RKO (cell line): ENCODE data around the gene SCAF4.
"Not testable (repeated sequence)": the region's sequence is repeated elsewhere in the genome, so short reads cannot be mapped to it uniquely, and the experiment has no call there.

Experiments
- DNase-seq: peaks from one replicate; pipeline ENCODE4 v3.0.0-alpha.2; 2016; ENCODE audit warnings: low spot score

SCAF4 gene, protein sequence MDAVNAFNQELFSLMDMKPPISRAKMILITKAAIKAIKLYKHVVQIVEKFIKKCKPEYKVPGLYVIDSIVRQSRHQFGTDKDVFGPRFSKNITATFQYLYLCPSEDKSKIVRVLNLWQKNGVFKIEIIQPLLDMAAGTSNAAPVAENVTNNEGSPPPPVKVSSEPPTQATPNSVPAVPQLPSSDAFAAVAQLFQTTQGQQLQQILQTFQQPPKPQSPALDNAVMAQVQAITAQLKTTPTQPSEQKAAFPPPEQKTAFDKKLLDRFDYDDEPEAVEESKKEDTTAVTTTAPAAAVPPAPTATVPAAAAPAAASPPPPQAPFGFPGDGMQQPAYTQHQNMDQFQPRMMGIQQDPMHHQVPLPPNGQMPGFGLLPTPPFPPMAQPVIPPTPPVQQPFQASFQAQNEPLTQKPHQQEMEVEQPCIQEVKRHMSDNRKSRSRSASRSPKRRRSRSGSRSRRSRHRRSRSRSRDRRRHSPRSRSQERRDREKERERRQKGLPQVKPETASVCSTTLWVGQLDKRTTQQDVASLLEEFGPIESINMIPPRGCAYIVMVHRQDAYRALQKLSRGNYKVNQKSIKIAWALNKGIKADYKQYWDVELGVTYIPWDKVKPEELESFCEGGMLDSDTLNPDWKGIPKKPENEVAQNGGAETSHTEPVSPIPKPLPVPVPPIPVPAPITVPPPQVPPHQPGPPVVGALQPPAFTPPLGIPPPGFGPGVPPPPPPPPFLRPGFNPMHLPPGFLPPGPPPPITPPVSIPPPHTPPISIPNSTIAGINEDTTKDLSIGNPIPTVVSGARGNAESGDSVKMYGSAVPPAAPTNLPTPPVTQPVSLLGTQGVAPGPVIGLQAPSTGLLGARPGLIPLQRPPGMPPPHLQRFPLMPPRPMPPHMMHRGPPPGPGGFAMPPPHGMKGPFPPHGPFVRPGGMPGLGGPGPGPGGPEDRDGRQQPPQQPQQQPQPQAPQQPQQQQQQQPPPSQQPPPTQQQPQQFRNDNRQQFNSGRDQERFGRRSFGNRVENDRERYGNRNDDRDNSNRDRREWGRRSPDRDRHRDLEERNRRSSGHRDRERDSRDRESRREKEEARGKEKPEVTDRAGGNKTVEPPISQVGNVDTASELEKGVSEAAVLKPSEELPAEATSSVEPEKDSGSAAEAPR

DNA sequence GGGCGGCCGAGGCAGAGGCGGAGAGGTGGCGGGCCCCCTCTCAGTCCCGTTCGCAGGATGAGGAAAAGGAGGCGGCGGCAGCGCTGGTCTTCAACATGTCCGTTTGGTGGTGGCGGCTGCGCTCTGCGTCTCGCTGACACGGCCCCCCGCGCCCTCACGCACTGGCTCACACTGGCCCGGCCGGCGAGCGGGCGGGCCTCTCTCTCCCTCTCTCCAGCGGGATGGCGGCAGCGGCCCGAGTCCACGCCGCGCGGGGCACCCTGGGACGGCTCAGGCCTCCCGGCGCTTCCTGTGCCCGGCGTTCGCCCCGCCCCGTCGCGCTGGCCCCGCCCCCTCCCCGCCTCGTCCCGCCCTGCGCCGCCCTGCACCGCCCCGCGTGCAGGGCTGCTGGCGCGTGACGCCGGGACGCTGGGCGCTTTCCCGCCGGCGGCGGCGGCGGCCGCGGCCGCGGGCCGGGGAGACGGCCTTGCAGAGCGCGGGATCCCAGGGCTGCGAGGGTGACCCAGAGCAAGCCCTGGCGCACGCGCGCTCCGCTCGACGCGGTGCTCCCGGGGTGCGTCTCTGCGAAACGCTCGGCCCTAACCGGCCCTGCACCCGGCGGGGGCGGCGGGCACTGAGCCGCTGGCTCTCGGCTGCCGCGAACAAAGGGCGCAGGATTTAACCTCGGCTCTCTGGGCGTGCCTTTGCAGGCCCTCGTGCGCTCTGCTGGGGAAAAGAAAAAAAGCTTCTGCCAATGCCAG, at the start of gene SCAF4:
SCAF4 (minus strand) TSS at position 262 of the 740 bp plus-strand sequence. CDS start 426 bp downstream, outside the sequence.
- peak; percentile 87 for DNase-seq

DNA sequence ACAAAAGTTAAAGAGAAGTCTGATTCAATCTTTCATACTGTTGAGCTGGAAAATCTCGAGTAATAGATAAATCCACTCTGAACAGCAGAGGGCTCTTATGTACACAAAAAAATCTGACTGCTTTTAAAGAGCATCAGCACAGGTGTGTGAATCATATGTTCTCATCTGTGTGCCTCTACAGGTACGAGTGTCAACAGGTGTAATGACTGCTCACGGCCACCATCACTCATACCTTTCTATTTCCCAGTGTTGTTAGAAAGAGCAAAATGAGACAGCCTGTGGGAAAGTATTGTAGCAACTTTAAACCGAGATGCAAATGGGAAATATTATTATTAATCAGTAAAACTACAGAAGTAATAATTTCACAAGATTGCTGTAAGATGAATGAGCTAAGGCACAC, 49.0 kb upstream of the SCAF4 start:
- DNase-seq: peak; percentile 34

DNA sequence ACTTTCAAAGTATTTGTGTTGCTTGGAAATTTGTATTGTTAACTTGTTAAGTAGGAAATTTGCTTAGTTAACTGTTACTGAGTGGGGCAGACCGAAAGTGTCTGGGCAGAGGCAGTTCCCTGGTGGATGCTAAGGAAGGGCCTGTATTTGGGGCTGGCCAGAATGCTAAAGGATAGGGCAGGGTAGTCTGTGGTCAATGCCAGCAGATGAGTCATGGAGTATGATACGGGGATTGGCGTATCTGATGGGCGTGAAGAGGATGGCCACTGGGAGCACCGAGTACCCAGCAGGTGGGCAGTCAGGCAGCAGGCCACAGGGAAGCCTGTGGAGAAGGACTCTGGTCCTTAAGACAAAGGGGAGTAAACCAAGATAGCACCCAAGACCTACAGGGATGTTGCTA, 46.6 kb upstream of the SCAF4 start:
- no peak for DNase-seq

DNA sequence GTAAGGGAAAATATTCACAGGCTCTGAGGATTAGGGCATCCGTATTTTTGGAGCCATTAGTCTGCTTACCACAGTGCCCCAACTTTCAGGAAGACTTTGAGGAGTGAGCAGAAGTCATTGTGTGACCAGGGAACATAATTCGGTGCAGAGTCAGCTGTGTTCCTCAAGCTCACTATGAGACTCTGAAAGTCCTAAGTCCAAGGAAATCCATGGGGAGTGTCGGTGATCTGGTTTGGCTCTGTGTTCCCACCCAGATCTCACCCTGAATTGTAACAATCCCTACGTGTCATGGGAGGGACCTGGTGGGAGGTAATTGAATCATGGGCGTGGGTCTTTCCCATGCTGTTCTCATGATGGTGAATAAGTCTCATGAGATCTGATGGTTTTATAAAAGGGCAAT, 45.9 kb upstream of the SCAF4 start:
- no peak for DNase-seq

DNA sequence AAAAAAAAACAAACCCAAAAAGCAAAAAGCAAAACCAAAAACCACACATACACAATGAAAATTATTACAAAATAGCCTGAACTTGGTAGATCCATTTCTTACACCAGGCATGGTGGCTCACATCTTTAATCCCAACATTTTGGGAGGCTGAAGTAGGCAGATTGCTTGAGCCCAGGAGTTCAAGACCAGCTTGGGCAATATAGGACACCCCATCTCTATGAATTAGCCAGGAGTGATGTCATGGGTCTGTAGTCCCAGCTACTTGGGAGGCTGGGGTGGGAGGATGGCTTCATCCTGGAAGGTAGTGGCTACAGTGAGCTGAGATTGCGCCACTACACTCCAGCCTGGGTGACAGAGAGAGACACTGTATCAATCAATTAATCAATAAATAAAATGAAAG, 42.1 kb upstream of the SCAF4 start:
- DNase-seq: no peak

DNA sequence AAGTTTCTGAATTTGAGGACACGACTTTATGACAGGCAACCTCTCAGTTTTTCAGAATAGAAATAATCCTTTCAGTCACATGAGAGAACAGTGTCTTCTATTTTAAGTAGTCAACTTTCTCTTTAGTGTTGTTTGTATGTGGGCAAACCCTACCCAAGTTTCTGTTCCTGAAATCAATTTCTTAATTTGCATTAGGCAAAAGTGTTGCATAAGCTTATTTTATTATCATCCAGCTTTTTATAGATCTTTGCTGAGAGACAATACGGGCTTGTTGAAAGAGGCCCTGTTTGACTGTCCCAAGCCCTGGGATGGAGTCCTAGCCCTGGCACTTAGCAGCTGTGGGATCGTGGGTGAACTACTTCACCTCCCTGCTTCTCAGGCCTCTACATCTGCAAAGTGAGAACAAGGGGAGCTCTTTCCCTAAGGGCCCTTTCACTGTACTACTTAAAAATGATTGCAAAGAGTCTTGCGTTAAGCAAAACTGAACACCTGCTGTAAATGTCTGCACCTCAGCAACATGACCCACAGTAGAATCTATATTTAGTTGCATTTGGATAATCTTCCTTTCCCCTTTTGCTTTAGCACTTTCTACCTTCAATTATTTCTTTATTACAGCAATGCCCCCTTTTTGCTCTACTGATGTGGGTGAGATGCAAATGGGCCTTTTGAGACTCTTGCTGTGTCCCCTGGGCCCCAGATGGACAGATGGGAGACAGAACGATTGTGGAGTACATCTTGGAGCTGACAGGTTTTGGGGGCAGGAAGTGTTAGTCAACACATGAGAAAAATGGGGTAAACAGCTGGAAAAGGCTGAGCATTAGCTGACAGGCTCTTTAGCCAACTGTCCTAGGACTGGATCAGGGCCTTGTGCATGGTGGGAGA, 41.0 kb upstream of the SCAF4 start:
- DNase-seq: no peak

DNA sequence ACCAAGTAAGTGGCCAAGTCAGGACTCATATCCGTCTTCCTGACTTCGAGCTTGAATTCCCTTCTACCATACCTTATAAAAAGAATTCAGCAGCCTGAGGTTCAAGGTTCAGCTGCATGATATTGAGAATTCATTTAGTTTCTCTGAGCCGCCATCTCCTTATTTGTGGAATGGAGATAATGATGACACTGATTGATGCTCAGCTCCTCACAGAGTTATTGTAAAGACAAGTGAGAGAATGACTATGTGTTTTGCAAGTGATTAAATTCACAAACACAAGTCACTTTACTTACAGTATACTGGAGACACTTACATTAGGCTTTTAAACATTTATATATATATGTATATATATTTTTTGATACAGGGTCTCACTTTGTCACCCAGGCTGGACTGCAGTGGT, 39.8 kb upstream of the SCAF4 start:
- no peak for DNase-seq

DNA sequence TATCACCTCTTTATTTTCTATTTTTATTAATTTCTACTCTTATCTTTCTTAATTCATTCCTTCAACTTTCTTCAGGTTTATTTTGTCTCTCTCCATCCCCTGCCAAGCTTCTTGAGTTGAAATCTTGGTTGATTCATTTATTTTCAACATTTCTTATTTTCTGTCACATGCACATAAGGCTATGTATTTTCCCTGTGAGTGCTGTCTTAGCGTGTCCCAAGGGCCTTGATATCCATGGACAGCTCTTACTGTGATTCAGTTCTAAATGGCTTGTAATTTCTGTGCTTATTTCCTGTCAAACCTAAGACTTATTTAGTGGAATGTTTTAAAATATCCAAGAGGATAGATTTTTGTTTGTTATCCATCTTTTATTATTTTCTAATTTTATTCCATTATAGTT, 36.8 kb upstream of the SCAF4 start:
- DNase-seq: no peak

DNA sequence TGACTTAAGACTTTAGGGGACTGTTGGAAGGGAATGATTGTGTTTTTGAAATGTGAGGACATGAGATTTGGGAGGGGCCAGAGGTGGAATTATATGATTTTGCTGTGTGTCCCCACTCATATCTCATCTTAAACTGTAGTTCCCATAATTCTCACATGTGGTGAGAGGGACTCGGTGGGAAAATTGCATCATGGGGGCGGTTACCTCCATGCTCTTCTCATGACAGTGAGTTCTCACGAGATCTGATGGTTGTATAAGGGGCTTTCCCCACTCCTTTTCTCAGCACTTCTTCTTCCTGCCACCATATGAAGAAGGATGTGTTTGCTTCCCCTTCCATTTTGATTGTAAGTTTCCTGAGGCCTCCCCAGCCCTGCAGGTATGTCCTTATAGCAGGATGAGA, 35.0 kb upstream of the SCAF4 start:
- no peak for DNase-seq

DNA sequence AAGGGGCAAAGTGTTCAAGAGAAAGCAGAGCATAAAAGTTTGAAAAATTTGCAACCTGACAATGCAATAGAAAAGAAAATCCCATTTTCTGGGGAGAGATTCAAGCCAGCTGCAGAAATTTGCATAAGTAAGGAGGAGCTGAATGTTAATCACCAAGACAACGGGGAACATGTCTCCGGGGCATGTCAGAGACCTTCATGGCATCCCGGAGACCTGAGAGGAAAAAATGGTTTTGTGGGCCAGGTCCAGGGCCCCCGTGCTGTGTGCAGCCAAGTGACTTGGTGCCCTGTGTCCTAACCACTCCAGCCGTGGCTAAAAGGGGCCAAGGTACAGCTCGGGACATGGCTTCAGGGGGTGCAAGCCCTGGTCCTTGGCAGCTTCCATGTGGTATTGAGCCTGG, 33.9 kb upstream of the SCAF4 start:
- not testable (repeated sequence) for DNase-seq

DNA sequence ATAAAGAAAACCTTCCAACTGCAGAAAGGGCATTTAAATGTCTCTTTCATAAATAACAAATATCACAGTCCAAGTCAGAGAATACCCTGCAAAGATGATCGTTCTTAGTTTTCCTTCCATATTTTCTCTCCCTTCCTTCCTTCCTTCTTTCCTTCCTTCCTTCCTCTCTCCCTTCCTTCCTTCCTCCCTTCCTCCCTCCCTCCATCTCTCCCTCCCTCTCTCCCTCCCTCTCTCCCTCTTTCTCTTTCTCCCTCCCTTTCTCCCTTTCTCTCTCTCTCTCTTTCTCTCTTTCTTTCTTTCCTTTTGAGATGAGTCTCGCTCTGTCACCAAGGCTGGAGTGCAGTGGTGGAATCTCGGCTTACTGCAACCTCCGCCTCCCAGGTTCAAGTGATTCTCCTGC, 29.0 kb upstream of the SCAF4 start:
- DNase-seq: no peak

DNA sequence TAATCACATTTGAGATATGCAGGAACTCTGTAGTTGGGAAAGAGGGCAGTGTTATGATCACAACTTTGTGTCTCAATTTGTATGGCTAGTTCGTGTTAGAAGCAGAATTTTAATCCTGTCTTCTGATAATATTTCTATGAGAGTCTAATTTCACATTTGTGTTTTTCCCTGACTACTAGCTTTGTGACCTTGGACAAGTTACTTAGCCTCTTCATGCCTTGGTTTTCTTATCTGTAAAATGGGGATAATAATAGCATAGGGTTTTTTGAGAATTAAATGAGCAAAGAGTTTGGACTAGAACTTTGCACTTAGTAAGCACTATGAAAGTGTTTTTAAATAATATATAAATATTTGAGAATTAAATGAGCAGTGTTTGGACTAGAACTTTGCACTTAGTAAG, 24.9 kb upstream of the SCAF4 start:
- no peak for DNase-seq

DNA sequence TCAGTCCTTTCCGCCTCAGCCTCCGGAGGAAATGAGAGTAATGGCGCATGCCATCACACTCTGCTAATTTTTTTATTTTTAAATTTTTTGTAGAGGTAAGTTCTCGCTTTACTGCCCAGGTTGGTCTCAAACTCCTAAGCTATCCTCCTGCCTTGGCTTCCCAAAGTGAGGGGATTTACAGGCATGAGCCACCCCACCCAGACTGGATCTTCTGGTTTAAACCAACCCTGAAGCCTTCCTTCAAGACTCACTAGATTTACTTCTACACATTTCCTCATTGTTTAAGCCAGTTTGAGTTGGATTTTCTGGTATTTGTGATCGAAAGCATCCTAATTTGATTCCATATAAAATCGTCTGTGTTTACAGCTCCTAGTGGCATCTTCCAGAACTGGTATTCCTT, 23.1 kb upstream of the SCAF4 start:
- no peak for DNase-seq

DNA sequence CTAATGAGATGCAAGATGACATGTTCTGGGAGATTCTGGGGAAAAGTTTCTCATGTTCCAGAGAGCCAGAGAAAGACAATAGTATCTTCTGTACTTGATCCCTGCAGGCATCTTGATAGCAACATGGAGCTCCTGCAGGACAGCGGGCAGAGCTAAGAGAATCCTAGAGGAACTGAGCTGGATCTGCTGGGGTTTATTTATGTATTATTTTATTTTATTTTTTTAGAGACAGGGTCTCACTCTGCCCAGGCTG, 22.7 kb upstream of the SCAF4 start:
- DNase-seq: no peak

DNA sequence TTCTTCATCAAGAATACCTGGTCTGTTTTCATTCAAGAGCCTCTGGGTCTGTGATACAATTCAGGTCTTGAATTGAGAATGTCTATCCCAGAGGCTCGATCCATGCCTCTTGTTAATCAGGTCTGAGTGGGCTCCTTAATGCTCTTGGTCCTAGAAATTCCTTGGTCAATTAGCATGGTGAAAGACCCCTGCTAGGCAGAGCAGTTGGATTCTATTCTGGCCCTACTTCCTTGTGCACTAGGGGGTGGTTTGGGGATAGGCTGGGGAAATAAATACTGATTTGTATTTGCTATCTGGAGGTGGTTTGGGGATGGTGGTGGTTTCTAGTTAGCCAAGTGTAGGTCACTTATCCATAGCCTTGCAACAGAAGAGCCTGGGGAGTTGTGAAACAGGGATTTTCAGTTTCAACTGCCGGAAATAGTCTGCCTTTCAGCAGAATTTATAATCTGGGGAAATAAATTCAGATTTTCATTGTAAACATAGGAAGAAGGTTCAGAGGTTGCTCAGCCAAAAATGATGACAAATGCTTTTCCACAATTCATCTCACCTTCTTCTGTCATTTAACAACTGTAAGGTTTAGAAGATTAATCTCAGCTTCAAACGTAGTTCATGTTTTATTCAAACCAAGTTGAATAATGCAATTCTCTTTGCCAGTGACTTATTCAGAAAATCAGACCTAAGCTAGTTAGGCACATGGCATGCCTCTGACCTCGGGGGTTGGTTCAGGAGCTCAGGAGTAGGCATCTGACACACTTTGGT, 22.2 kb upstream of the SCAF4 start:
- DNase-seq: no peak

DNA sequence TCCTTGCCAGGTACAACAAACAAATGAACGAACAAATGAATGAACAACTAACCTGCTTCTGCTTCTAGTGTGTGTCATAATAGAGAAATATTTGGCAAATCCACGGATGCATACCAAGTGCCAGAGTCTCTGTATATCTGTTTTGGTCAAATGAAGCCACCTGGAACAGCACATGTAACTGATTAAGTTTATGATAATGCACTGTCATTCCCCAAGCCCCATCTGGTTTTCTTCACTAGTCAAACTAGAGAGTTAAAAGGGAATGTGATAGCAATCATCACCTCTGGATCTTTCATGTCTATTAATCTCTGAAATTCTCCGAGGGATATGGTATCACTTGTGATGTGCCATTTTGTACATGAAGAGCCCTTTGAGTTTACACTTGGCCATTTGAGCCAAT, 21.0 kb upstream of the SCAF4 start:
- no peak for DNase-seq

DNA sequence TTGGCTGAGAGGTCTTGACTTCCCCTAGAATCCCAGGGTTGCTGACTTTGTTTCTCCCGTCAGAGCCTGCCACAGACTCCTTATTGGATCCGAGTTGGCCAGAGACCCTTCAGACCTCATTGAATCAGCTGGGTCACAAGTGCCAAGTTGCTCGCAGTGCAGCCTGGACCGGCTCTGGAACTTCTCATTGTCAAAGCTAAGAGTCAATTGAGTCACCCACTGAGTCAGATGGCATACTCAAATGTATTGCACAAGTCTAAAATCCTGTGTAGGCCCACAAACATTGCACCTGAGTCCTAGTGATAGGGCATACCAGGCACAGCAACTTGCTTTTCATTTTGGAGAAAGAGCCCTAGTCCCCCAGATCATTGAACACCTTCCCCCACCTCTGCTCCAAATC, 20.4 kb upstream of the SCAF4 start:
- DNase-seq: peak; percentile 79

DNA sequence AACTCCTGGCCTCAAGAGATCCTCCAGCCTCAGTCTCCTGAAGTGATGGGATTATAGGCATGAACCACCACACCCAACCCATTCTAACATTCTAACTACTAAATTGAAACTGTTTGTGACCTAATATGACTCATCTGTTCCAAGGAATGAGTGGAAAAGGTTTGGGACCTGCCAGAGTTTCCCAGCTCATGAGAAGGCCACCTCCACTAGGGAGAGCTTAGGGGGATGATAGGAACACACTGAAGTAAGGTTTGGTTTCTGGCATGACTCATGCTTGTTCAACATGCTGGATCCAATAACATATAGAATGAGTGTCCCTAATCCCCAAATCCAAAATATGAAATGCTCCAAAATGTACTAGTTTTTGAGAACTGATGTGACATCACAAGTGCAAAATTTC, 18.9 kb upstream of the SCAF4 start:
- DNase-seq: peak; percentile 33

DNA sequence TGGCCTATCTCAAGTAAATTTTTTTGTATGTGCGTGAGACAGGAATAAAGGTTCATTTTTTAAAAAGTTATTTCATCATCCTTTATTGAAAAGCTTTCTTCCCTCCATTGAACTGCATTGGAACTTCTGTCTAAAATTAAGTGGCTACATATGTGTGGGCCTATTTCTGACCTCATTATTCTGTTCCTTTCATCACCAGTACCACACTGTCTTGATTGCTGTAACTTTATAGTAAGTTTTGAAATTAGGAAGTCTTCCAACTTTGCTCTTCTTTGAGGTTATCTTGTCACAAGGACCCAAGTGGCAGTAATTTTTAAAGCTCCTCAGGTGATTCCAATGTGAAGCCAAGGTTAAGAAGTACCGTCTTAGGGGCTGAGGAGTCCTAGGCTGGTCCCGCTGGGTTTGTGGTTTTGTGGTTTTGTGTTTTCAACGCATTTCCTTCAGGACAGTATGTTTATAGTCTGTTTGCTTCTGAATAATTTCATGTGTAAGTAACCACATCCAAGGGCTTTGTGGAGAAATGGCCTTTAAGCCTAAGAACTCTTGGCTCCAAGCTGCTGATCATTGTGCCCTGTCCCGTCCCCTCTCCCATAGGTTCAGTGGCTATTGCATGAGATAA, 12.4 kb upstream of the SCAF4 start:
- no peak for DNase-seq

DNA sequence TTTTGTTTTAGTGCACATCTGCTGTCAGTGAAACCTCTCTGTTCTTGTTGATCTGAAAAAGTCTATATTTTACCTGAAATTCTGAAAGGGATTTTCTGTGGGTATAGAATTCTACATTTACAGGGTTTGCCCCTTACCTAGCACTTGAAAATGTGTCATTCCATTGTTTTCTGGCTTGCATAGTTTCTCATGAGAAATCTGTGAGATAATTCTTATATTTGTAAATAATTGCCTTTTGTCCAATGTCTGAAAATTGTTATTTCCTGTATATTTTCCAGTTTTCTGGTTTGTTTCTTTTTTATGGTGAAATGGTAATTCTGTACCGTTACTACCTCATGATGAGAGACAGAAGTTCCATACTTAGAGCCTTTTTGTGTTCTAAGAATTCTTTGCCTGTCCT, 11.8 kb upstream of the SCAF4 start:
- no peak for DNase-seq
